GM12878 (cell line): ENCODE results near the gene PKP4. TPM values are rescaled to one million over a fixed set of nuclear protein-coding genes. Genes with fewer than 3 reads are reported as not detected.

Source experiments
- IRF4 ChIP-seq: IDR thresholded peaks from 2 replicates; pipeline ENCODE4 v1.6.1; 2011; ENCODE audit warnings: low read depth, low read length
- SREBF1 ChIP-seq: IDR thresholded peaks from 2 replicates; pipeline ENCODE4 v1.6.1; 2012; ENCODE audit warnings: mild to moderate bottlenecking, low read length
- polyA plus RNA-seq, 11 experiments: library from polyadenylated mRNA; depleted of rRNA in 4 of 11; unstranded in 6 of 11; stranded (reverse) in 5 of 11; fragments of >200 nt; fragmentation: Nextera tagmentation in 4 of 11; fragmentation: Illumina TruSeq in 1 of 11; extraction: Ambion mirVana in 4 of 11; extraction: Trizol in 1 of 11; gene quantifications; 1 replicate in 1 of 11; 2 replicates in 10 of 11; pipeline versions ENCODE4 v1.2.1 to v1.2.3, GENCODE V29; 2011 to 2016; ENCODE audit warnings: inconsistent platforms in 2 of 11, missing spikeins in 2 of 11, low read depth in 1 of 11
- total RNA-seq, 4 experiments: library from RNA; depleted of rRNA in 3 of 4; stranded (reverse); fragments of >200 nt in 3 of 4; fragmentation: Illumina TruSeq in 1 of 4; extraction: Trizol in 1 of 4; gene quantifications; 2 replicates each; pipeline versions ENCODE4 v1.2.1 to v1.2.3, GENCODE V29; 2013 to 2021
- TF ChIP-seq, protein P1 (sequence below): IDR thresholded peaks from 2 replicates; pipeline ENCODE4 v1.6.1; 2012; ENCODE audit warnings: mild to moderate bottlenecking, low read depth, low read length
- TF ChIP-seq, protein P2 (sequence below): fragments of 450-650 bp; IDR thresholded peaks from 2 replicates; pipeline ENCODE4 v1.6.1; 2016; ENCODE audit warnings: mild to moderate bottlenecking, moderate library complexity, borderline replicate concordance

PKP4 gene
- total and polyA plus RNA-seq, 10 of the 15 experiments (the other 5 are each of a cell fraction or from before 2014, with no cell fraction given), result 4.8 to 35.8 (median 17.7) TPM

DNA sequence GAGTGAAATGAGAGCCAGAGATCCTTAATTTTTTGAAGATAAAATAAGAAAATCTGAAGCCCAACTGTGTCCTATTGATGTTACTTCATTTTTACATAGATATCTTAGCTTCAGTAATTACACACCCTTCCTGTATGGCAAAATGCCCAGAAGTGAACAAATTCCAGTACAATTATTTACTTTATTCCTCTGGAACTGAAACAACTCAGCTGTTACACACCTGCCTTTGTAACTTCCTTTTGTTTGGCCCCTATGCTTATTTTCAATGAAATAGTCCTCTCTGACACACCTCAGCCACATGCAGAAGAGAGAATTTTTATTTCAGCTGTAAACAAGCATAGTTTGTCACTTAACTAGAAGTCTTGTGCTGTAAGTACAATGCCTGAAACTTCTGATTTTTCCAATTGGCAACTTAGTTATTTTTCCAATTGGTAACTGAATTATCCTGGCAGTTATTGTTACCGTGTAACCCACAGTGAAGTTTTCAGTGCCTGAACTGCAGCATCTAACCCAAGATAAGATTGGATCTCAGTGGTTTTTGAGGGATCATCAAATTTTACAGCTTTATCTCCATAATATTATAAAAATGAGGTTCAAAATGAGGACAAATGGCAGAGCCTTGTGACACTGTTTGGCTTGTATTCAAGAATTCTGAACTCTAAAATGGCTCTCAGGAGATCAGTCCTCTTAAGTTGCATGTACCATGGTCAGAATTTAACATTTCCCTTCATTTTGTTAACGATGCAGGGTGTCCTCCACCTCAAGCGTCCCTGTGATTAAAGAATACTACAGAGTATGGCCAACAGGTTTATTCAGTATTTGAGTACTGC is 82.6 kb downstream of the PKP4 start (continued):
- TF ChIP-seq, protein P1, sequence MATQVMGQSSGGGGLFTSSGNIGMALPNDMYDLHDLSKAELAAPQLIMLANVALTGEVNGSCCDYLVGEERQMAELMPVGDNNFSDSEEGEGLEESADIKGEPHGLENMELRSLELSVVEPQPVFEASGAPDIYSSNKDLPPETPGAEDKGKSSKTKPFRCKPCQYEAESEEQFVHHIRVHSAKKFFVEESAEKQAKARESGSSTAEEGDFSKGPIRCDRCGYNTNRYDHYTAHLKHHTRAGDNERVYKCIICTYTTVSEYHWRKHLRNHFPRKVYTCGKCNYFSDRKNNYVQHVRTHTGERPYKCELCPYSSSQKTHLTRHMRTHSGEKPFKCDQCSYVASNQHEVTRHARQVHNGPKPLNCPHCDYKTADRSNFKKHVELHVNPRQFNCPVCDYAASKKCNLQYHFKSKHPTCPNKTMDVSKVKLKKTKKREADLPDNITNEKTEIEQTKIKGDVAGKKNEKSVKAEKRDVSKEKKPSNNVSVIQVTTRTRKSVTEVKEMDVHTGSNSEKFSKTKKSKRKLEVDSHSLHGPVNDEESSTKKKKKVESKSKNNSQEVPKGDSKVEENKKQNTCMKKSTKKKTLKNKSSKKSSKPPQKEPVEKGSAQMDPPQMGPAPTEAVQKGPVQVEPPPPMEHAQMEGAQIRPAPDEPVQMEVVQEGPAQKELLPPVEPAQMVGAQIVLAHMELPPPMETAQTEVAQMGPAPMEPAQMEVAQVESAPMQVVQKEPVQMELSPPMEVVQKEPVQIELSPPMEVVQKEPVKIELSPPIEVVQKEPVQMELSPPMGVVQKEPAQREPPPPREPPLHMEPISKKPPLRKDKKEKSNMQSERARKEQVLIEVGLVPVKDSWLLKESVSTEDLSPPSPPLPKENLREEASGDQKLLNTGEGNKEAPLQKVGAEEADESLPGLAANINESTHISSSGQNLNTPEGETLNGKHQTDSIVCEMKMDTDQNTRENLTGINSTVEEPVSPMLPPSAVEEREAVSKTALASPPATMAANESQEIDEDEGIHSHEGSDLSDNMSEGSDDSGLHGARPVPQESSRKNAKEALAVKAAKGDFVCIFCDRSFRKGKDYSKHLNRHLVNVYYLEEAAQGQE, result no peak
- TF ChIP-seq SREBF1 (no peak), IRF4 (no peak)
- TF ChIP-seq, protein P2, sequence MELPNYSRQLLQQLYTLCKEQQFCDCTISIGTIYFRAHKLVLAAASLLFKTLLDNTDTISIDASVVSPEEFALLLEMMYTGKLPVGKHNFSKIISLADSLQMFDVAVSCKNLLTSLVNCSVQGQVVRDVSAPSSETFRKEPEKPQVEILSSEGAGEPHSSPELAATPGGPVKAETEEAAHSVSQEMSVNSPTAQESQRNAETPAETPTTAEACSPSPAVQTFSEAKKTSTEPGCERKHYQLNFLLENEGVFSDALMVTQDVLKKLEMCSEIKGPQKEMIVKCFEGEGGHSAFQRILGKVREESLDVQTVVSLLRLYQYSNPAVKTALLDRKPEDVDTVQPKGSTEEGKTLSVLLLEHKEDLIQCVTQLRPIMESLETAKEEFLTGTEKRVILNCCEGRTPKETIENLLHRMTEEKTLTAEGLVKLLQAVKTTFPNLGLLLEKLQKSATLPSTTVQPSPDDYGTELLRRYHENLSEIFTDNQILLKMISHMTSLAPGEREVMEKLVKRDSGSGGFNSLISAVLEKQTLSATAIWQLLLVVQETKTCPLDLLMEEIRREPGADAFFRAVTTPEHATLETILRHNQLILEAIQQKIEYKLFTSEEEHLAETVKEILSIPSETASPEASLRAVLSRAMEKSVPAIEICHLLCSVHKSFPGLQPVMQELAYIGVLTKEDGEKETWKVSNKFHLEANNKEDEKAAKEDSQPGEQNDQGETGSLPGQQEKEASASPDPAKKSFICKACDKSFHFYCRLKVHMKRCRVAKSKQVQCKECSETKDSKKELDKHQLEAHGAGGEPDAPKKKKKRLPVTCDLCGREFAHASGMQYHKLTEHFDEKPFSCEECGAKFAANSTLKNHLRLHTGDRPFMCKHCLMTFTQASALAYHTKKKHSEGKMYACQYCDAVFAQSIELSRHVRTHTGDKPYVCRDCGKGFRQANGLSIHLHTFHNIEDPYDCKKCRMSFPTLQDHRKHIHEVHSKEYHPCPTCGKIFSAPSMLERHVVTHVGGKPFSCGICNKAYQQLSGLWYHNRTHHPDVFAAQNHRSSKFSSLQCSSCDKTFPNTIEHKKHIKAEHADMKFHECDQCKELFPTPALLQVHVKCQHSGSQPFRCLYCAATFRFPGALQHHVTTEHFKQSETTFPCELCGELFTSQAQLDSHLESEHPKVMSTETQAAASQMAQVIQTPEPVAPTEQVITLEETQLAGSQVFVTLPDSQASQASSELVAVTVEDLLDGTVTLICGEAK, result no peak
